Measurements from ENCODE around the gene ZNF598.
A peak's percentile ranks its signal among the peaks of the same experiment; 100 is the strongest.

Gene ZNF598

DNA sequence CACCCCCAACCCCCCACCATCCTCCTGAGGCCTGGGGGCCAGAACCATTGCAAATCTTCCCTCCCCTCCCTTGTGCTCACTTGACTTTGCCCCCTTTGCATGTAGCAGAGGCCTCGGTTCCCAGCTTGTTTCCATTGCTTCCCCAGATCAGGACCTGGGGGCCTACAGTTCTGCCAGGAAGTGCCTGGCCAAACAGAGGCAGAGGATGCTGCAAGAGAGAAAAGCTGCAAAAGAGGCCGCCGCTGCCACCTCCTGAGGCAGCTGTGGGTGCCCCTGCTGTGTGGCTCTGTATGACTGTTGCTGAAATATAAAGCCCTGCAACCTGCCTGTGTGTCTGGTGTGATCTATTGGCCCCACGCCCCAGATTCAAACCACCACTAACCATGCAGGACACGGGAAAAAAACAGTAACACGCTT lies 48.0 kb downstream of the ZNF598 start (continued):
- TF ChIP-seq, protein P1, sequence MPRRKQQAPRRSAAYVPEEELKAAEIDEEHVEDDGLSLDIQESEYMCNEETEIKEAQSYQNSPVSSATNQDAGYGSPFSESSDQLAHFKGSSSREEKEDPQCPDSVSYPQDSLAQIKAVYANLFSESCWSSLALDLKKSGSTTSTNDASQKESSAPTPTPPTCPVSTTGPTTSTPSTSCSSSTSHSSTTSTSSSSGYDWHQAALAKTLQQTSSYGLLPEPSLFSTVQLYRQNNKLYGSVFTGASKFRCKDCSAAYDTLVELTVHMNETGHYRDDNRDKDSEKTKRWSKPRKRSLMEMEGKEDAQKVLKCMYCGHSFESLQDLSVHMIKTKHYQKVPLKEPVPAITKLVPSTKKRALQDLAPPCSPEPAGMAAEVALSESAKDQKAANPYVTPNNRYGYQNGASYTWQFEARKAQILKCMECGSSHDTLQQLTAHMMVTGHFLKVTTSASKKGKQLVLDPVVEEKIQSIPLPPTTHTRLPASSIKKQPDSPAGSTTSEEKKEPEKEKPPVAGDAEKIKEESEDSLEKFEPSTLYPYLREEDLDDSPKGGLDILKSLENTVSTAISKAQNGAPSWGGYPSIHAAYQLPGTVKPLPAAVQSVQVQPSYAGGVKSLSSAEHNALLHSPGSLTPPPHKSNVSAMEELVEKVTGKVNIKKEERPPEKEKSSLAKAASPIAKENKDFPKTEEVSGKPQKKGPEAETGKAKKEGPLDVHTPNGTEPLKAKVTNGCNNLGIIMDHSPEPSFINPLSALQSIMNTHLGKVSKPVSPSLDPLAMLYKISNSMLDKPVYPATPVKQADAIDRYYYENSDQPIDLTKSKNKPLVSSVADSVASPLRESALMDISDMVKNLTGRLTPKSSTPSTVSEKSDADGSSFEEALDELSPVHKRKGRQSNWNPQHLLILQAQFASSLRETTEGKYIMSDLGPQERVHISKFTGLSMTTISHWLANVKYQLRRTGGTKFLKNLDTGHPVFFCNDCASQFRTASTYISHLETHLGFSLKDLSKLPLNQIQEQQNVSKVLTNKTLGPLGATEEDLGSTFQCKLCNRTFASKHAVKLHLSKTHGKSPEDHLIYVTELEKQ (tag by site-specific recombination; IDR thresholded peaks at IDR 0.05; ENCODE audit: borderline replicate concordance) = no peak
- TF ChIP-seq KLF7 (tag by site-specific recombination; IDR thresholded peaks at IDR 0.05; ENCODE audit: borderline replicate concordance) (no peak), SALL2 (tag by site-specific recombination; IDR thresholded peaks at IDR 0.05; ENCODE audit: borderline replicate concordance) (no peak), ZNF311 (tag by site-specific recombination; IDR thresholded peaks at IDR 0.05; ENCODE audit: borderline replicate concordance) (no peak), IKZF3 (tag by site-specific recombination; IDR thresholded peaks at IDR 0.05) (peak; percentile 84), ZNF514 (tag by site-specific recombination; IDR thresholded peaks at IDR 0.05) (no peak), ZNF394 (tag by site-specific recombination; IDR thresholded peaks at IDR 0.05; ENCODE audit: borderline replicate concordance) (no peak), ZNF132 (tag by site-specific recombination; IDR thresholded peaks at IDR 0.05; ENCODE audit: borderline replicate concordance) (no peak), ZNF768 (tag by site-specific recombination; IDR thresholded peaks at IDR 0.05) (no peak), OVOL3 (tag by site-specific recombination; IDR thresholded peaks at IDR 0.05) (no peak), SP7 (tag by site-specific recombination; IDR thresholded peaks at IDR 0.05) (no peak), ZBTB17 (tag by site-specific recombination; IDR thresholded peaks at IDR 0.05) (no peak), ZBTB21 (tag by site-specific recombination; IDR thresholded peaks at IDR 0.05) (no peak), SP3 (tag by site-specific recombination; IDR thresholded peaks at IDR 0.05) (no peak), MYNN (tag by site-specific recombination; IDR thresholded peaks at IDR 0.05; ENCODE audit: borderline replicate concordance) (no peak), ZNF266 (tag by site-specific recombination; IDR thresholded peaks at IDR 0.05; ENCODE audit: low read depth) (no peak), ZNF777 (tag by site-specific recombination; IDR thresholded peaks at IDR 0.05; ENCODE audit: borderline replicate concordance) (no peak), ZBTB48 (tag by site-specific recombination; IDR thresholded peaks at IDR 0.05) (no peak)
- TF ChIP-seq, protein P2, sequence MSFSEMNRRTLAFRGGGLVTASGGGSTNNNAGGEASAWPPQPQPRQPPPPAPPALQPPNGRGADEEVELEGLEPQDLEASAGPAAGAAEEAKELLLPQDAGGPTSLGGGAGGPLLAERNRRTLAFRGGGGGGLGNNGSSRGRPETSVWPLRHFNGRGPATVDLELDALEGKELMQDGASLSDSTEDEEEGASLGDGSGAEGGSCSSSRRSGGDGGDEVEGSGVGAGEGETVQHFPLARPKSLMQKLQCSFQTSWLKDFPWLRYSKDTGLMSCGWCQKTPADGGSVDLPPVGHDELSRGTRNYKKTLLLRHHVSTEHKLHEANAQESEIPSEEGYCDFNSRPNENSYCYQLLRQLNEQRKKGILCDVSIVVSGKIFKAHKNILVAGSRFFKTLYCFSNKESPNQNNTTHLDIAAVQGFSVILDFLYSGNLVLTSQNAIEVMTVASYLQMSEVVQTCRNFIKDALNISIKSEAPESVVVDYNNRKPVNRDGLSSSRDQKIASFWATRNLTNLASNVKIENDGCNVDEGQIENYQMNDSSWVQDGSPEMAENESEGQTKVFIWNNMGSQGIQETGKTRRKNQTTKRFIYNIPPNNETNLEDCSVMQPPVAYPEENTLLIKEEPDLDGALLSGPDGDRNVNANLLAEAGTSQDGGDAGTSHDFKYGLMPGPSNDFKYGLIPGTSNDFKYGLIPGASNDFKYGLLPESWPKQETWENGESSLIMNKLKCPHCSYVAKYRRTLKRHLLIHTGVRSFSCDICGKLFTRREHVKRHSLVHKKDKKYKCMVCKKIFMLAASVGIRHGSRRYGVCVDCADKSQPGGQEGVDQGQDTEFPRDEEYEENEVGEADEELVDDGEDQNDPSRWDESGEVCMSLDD (tag by site-specific recombination; IDR thresholded peaks at IDR 0.05) = no peak
- TF ChIP-seq, protein P3, sequence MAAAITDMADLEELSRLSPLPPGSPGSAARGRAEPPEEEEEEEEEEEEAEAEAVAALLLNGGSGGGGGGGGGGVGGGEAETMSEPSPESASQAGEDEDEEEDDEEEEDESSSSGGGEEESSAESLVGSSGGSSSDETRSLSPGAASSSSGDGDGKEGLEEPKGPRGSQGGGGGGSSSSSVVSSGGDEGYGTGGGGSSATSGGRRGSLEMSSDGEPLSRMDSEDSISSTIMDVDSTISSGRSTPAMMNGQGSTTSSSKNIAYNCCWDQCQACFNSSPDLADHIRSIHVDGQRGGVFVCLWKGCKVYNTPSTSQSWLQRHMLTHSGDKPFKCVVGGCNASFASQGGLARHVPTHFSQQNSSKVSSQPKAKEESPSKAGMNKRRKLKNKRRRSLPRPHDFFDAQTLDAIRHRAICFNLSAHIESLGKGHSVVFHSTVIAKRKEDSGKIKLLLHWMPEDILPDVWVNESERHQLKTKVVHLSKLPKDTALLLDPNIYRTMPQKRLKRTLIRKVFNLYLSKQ (tag by site-specific recombination; IDR thresholded peaks at IDR 0.05; ENCODE audit: borderline replicate concordance) = no peak
- TF ChIP-seq, protein P4, sequence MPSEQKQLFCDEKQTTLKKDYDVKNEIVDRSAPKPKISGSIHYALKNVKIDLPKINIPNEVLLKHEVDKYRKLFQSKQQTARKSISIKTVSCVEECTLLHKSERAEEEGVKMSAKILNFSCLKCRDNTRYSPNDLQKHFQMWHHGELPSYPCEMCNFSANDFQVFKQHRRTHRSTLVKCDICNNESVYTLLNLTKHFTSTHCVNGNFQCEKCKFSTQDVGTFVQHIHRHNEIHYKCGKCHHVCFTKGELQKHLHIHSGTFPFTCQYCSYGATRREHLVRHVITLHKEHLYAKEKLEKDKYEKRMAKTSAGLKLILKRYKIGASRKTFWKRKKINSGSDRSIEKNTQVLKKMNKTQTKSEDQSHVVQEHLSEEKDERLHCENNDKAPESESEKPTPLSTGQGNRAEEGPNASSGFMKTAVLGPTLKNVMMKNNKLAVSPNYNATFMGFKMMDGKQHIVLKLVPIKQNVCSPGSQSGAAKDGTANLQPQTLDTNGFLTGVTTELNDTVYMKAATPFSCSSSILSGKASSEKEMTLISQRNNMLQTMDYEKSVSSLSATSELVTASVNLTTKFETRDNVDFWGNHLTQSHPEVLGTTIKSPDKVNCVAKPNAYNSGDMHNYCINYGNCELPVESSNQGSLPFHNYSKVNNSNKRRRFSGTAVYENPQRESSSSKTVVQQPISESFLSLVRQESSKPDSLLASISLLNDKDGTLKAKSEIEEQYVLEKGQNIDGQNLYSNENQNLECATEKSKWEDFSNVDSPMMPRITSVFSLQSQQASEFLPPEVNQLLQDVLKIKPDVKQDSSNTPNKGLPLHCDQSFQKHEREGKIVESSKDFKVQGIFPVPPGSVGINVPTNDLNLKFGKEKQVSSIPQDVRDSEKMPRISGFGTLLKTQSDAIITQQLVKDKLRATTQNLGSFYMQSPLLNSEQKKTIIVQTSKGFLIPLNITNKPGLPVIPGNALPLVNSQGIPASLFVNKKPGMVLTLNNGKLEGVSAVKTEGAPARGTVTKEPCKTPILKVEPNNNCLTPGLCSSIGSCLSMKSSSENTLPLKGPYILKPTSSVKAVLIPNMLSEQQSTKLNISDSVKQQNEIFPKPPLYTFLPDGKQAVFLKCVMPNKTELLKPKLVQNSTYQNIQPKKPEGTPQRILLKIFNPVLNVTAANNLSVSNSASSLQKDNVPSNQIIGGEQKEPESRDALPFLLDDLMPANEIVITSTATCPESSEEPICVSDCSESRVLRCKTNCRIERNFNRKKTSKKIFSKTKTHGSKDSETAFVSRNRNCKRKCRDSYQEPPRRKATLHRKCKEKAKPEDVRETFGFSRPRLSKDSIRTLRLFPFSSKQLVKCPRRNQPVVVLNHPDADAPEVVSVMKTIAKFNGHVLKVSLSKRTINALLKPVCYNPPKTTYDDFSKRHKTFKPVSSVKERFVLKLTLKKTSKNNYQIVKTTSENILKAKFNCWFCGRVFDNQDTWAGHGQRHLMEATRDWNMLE (tag by site-specific recombination; conservative IDR thresholded peaks at IDR 0.05; ENCODE audit: low read depth) = no peak
- TF ChIP-seq, protein P5, sequence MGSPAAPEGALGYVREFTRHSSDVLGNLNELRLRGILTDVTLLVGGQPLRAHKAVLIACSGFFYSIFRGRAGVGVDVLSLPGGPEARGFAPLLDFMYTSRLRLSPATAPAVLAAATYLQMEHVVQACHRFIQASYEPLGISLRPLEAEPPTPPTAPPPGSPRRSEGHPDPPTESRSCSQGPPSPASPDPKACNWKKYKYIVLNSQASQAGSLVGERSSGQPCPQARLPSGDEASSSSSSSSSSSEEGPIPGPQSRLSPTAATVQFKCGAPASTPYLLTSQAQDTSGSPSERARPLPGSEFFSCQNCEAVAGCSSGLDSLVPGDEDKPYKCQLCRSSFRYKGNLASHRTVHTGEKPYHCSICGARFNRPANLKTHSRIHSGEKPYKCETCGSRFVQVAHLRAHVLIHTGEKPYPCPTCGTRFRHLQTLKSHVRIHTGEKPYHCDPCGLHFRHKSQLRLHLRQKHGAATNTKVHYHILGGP (tag by site-specific recombination; IDR thresholded peaks at IDR 0.05) = no peak
- TF ChIP-seq, protein P6, sequence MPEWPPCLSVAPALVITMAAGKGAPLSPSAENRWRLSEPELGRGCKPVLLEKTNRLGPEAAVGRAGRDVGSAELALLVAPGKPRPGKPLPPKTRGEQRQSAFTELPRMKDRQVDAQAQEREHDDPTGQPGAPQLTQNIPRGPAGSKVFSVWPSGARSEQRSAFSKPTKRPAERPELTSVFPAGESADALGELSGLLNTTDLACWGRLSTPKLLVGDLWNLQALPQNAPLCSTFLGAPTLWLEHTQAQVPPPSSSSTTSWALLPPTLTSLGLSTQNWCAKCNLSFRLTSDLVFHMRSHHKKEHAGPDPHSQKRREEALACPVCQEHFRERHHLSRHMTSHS (tag by site-specific recombination; IDR thresholded peaks at IDR 0.05) = no peak
- TF ChIP-seq, protein P7, sequence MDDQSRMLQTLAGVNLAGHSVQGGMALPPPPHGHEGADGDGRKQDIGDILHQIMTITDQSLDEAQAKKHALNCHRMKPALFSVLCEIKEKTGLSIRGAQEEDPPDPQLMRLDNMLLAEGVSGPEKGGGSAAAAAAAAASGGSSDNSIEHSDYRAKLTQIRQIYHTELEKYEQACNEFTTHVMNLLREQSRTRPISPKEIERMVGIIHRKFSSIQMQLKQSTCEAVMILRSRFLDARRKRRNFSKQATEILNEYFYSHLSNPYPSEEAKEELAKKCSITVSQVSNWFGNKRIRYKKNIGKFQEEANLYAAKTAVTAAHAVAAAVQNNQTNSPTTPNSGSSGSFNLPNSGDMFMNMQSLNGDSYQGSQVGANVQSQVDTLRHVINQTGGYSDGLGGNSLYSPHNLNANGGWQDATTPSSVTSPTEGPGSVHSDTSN (CRISPR knock-in tag; IDR thresholded peaks at IDR 0.05) = no peak
